Activated CD4-positive, alpha-beta T cell treated with anti-CD3 and anti-CD28 coated beads for 4 hours (primary cell): Measurements from ENCODE around the gene KDM2A.

Experiments
- DNase-seq, 2 donors: peaks; one replicate each; pipeline ENCODE4 v3.0.0-alpha.2; 2020

KDM2A gene

DNA sequence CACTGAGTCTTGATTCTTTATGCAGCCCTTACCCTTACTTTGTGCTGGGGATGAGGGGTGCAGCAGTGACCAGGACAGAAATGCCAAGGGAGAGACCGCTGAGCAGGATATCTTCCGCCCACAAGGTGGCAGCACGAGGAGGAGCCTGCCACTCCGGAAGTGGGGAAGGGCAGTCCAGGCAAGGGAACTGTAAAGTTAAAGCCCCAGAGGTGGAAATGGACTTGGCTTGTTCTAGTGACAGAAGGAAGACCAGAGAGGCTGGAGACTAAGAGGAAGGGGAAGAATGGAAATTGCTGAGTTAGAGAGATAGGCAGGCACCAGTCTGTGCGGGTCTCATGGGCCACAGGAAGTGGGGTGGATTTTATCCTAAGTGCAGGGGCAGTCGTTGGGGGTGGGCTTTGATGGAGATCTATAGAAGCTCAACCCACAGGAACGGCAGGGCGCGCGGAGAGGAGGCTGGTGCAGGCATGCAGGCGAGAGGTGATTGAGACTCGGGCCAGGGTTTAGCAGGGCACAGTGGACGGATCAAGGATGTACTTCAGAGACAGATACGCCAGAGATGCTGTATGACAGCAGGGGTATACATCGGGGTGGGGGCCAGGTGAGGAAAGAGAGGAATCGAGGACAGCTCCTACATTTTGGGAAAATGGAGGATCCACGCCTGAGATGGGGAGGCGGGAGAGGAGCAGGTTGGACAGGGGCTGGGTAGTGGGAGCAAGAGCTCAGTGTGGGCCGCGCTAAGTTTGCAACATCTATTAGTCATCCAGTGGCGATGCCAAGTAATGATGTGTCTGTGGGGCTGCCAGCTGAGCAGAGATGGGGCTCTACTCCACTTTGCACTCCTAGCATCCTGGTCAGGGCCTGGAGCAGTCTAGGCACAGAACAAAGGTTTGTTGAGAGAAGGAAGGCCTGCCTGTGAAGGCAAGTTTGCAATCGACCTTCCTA lies 143.9 kb downstream of the KDM2A start:
- DNase-seq: peak; percentile 63 to 70

DNA sequence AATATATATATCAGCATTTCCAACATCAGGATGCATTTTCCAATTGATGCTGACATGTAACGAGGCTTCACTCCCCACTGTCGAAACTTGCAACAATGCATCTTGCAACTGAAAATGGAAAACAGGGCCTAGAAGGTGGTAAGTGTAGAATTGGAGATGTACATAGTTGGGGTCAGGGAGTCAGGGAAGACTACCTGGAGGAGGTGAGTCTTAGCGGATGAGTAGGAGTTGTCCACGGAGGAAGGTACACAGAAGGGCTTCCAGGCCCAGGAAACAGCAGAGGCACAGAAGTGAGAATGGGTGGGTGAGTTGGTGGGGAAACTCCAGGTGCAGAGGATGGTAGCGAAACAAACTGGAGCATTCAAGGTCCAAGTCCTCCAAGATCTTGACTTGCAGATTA lies 145.2 kb downstream of the KDM2A start:
- DNase-seq: no peak

DNA sequence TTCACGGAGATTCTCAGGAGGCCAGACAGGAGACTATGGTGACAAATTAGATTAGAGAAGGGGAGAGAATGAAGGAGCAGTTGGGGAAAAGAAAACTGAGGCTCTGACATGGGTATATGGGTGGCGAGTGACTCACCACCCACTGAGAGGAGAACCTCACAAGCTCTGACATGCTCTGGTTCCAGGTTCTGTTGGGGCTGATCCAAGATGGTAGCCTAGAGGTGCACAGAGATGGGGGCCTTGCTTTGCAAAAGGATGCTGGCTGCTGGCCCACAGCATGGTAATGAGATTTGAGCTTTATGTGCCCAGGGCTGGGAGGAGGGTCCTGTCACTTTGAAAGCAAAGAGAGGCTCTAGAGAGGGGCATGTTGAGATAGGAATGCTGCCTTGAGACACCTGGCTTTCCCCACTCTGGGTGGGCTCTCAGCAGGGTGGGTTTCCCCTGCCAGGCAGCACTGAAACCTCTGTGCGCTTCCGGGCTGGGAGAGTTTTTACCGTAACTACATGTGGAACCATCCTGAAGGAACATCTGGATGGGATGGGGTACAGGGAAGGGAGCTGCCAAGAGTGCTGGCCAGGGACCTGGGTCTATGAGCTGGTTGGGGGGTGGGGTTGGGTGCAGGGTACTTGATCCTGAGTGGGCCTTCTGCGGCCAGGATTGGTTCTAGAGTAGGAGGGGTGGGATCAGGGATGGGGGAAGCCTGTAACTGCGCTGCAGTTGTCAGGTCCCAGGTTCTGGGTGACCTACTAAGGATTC lies 146.0 kb downstream of the KDM2A start:
- DNase-seq: no peak

DNA sequence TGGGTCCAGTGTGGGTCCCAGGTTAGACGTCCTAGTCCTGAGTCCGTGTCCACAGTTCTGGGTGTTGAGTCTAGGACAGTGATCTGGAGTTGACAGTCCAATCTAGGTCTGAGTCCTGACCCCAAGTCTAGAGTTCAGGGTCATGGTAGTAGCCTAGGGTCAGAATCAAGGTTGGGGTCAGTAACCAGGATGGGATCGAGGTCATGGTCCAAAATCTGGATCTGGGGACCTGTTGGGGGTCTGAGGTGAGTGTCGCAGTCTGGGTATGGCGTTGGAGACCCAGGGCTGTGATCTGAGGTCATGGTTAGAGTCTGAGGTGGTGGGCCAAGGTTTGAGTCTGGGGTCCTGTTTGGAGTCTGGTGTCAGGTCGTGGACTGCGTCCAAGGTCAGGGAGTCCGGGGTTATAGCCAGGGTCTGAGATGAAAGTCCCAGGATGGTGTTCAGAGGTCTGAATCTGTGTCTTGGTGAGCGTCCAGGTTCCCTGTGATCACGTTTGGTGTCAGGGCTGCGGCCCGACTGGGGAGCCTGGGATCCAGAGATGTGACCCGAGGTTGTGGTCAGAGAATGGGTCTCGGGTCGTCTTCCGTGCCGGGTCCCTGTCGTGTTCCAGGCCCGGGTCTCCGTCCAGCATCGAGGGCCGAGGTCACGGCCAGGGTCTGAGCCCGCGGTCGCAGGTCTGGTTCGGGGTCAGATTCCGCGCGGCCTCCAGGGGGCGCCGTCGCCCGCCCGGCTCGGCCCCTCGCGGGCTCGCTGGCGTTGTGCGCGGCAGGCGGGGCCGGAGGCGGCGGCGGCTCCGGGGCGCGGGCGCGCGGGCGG lies 146.8 kb downstream of the KDM2A start:
- DNase-seq: peak; percentile 73 to 75

DNA sequence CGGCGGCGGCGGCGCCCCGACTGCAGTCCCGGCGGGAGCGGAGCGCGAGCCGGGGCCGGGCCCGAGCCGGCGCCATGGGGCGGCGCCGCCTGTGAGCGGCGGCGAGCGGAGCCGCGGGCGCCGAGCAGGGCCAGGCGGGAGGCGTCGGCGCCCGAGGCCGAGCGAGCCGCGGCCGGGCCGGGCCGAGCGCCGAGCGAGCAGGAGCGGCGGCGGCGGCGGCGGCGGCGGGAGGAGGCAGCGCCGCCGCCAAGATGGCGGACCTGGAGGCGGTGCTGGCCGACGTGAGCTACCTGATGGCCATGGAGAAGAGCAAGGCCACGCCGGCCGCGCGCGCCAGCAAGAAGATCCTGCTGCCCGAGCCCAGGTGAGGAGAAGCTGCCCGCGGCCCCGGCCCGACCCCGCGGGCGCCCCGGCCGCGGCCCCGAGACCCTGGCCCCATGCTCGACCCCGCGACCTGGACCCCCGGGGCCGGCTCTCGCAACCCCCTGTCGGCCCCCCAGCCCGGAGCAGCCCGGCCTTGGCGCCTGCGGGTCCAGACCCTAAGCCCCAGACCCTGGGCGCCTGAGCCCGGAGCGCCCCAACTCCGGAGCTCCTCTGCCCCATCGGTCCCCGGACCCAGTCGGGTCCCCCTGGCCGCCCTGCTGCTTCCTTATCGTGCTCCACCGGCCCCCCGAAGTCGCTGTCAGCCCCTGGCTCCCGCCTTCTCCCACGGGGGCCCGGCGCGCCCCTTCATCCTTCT lies 147.6 kb downstream of the KDM2A start, which contains the start of gene GRK2:
TSS of gene GRK2 (plus strand) at position 25 of the 739 bp plus-strand sequence. CDS start at position 252, 227 bp downstream.
- no peak for DNase-seq

DNA sequence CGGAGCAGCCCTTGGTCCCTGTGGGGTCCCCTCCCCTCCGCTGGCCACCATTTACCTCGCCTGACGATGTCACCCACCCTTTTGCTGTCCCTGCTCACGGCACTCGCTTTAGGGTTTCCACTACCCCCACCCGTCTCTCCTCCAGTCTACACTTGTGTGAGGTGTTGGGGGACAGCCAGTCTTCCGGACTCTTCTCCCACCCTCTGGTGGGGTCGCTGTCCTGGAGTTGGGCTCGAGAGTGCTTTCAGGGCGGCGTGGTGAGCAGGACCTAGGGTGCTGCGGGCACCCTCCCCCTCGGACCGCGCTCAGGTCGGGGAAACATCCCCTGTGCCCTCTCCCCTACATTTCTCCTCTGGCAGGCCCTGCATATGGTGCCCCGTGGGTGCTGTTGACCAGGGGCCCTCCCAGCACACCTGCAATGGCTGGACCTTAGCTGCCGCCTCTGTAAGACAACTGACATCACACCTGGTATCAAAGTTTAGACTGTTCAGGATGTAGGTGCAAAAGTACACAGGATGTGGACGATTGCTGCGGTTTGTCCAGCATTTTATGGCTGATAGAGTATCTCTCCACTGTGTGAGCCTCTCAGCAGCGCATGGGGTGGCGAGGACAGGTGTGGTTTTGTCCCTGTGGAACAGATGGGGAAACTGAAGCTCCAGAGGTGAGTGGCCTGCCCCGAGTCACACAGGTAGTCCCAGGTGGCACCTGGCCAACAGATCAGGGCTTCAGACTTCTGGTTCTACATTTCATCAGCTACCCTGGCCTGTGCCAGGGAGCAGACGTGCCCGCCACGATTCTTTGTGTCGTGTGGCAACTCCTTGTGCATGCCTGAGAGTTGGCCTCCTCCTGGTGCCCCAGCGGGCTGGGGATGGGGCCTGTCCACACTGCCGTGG lies 148.4 kb downstream of the KDM2A start:
- DNase-seq: no peak

DNA sequence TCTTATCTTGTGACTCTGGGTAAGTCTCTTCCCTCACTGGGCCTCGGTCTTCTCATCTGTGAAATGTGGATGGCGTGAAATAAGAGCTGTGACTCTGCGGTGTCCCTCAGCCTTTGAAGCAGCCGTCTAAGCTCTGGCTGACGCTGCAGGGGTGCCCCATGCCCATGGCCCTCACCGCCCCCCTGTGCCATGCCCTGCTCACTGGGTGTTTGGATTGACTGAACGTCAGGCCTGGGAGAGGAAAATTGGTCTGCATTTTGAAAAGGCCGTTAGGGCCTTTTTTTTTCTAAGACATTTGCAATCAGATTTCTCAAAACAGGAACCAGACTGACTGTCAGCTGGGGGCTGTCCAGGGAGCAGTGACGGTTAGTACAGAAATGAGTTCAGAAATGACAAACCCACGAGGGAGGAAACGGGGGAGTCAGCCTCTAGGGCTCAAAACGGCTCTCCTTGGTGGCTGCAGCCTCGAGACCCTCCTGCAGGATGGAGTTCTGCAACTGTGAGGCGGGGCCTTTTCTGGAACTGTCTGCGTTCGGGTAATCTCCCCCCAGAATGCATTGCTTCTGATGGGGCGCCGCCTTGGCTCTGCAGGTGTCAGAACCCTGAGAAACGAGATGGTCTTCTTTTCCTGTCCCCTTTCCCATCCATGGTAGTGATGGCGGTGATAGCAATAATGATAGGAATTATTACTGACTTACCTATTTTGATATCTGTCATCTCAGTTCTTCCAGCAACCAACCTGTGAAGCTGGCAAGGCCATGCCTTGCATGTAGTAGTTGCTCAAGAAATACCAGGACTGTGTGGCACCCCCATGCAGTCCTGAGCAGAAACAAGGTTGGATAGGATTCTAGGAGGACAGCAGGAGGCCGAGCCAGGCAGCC lies 149.3 kb downstream of the KDM2A start:
- DNase-seq: peak; percentile 46 to 53

DNA sequence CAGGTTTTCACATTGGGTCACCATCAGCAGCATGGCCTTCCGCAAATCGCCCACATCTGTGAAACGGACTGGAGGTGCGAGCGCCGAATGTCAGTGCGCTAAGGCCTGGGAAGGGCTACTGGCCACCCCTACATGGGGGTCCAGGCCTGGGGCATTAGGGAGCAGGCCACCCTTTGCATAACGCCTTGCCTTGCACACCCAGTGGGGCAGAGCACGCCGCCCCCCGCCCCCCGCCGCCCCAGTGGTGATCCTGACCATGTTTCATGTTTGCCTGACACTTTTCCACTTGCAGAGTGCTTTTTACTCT lies 149.9 kb downstream of the KDM2A start:
- DNase-seq: no peak

DNA sequence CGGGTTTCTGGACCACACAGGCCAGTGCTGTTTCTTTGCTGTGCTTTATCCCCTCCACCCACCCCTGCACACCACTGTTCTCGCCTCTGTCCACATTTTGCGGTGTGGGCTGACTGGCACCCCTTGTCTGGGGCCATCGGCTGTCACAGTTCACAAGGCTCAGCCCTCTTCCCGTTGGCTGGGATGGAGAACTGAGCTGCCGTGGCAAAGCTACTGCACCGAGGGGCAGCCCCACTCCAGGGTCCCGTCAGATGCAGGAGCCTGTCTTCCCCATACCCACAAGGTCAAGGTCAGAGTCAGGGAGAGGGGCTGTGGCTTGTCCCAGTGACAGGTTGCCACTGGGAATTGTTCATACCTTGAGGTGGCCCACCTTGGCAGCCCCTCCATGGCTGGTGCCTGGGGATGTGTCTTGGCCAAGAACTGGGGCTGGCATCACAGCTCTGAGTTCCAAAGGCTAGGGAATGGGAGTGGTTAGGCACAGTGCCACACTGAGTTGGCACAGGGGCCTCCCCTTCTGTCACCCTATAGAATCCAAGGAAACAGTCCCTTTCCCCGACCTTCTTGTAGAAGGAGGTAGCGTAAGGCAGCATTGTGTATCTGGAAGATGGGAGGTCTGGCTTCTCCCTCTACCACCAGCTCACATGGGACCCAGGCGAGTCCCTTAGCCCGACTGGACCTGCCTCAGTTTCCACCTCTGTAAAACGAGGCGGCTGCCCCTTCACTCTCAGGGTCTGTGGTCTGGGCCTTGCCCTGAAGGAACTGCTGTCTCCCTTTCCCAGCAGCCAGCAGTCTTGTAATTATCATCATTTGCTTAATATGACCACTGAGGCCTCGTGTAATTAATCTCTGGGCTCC lies 150.6 kb downstream of the KDM2A start:
- DNase-seq: no peak

DNA sequence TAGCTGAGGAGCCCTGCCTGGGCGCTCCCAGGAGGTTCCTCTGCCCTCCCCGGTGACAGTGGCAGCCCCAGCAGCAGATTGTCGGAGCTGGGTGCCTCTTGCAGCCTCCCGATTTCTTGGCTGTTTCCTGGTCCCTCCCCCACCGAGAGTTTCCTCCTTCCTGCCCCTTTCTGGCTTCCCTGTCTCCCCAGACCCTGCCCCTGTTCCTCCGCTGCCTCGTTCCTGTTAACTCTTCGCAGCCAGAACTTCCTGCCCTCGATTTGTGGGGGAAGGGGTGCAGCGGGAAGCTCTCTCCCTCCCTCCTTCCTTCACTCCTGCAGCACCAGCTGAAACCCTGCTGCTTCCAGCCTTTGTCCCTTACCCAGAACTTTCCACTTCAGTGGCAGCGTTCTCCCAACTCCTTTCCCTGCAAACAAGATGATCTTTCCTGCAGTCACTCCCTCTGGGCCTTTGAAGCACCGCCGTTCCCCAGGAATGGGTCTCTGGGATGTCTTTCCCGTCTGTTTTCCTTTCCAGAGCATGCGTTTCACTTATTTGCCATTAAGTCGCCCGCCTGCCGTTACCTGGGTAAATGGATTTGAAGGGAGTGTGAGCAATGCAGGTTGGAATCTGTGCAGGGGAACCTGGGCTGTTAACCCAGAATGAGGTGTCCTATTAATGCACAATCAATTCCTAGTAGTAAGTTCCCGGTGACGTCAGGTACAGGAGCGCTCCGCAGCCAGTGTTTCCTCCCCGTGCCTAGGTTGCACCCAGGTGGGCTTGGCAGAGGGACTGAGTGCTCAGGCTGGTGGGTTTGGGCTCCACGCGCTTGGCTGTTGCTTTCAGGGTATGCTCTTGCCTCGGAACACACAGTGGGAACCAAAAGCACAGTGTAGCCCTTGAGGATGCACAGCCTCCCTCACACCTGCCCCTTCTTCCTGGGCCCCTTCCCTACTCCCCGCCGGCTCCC lies 151.5 kb downstream of the KDM2A start:
- DNase-seq: no peak

DNA sequence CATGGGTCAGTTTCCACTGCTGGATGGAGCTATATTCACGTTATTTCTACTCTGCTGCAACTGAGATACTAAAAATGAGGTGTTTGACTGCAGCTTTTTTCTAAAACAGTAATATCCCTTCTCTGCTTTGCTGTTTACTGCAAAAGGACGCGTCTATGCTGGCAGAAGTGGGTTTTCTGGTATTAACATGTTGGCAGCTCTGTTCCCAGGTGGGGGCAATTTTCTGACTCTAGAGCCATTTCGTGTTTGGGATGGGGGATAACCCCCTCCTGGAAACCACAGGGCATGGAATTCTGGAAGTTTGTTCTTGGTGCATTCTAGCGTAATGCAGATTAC lies 152.1 kb downstream of the KDM2A start:
- DNase-seq: no peak

DNA sequence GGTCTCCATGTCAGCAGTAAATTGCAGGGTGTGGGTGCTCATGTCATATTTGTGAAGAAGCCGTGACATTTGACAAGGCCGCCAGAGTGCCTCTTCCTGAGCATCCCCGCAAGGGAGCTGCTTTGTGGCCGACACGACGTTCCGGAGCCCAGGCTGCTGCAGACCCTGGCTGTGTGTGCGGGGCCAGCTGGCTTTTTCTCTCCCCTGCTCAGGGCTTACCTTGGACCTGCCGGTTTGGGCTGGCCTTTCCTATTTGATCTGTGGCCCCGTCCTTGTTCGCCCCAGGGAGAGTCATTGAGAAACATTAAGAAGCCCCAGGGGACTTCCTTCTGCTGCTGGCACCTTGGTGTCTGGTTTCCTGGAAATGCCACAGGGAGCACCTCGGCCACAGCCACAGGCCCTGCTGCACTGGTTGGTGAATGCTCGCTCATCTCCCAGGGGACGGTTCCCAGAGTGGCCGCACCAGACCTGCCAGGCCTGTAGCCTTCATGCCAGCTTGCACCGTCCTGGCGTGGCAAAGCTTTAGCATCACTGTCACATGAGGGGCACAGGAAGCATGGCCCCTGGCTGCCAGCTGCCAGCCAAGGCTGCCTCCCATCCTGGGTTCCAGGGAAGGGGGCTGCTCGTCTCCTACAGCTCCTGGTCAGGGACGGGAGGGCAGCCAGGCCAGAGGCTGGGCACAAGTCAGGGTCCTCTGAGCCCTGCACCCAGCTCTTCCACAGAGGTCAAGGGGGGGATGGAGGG lies 152.7 kb downstream of the KDM2A start:
- DNase-seq: peak in 1 of 2 donors; percentile 40

DNA sequence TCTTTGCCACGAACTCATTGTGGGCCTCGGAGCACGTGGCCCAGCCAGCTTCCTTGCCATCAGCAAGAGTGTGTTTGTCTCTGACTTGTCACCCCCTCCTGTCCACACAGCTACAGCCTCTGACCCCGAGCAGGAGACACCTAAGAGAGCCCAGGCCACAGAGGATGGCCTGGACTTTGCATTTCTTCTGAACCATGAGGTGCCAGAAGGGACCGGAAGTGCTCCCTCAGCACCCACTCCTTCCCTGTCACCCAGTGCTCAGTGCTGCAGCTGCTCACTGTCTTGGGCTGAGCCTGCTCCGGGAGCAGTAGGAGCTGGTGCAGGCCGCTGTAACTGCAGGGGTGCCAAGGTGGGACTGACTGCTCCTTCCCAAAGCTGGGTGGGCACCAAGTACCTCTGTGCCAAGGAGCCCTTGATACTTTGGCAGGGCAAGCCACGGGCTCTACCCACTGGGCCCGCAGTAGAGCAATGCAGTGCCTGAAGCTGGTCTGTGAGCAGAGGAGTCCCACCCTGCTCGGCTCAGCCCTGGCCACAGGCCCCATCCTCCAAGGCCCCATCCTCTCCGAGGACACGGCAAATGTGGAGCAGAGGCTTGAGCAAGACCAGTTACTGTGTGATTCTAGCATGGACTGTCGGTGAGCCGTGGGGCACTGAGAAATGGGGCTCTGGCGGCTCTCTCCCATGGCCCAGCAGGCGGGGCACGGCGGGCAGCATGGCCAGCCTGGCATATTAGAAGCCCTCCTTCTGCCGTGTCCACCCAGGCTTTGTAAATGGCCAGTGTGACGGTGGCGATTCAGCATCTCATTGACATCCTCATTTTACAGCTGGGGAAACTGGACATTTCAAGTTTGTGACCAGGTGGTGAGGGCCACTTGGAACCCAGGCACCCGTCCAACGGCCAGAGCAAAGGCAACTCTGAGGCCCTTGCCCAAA lies 153.5 kb downstream of the KDM2A start:
- DNase-seq: no peak

DNA sequence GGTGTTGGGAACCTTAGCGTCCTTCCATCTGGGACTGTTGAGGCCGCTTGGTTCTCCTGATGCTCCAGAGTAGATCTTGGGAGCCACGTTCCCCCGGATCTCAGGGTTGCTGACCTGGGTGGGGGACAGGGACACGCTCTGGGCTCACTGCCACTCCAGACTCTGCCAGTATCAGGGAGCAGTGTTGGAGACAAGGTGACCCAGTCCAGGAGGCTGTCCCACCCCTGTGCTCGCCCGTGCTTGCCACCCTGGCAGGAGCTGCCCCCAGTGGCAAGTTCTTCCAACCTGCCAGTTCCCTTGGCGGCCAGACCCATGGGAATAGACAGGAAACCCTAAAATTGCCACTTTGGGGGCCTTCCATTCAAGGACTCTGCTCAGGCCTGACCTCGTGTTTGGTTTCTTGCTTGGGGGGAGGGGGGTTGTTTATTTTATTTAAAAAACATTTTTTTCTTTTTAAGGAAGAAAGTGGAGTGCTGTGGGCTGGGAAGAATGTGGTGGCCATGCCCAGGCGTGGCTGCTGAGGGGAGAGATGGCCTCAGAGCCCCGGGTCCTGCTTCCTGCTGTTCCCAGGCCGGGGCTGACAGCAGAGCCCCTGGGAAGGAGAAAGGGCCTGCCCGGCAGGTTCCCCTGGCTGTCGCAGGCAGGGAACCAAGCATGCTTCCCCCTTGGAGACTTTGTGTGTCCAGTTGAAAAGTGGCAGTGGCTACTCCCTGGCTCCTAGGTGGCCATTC lies 154.4 kb downstream of the KDM2A start:
- no peak for DNase-seq

DNA sequence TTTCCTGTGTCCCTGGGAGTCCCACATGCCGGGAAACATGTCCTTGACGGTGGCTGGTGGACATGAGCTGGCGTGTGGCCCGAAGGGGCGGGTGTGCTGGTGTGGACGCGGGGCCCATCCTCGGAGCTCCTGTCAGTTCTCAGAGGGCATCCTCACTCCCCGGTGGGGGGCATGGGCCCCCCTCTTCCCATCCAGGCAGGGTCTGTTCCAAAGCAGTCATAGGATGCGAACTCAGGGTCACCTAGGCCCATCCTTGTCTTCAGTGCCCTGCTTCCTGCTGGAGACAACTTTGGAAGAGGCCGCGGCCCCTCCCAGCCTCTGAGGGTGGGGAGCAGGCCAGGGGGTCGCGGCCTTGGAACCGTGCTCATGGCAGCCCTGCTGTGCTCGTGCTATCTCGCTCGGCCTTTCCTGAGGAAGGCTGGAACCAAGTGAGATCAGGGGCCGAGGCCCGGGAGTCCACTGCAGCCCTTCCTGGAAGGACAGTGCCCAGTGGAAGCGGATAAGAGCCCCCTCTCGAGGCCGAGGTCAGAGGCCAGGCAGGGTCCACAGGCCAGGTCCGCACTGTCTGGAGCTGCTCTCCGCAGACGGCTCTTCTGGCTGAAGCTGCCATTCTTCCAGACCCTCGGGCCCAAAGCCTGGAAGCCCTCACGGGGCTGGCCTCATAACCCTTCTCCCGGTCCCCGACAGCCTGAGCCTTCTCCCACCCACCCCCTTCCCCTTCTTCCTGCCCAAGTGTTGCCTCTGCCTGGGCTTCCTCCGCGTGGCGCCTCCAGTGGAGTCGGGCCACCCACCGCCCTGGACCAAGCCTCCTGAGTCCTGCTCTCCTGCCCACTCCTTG lies 155.9 kb downstream of the KDM2A start:
- DNase-seq: no peak
